ENCODE data around the gene OR6J1. TPM values are rescaled to one million over a fixed set of nuclear protein-coding genes. Genes with fewer than 3 reads are reported as not detected.

Gene OR6J1
- polyA plus RNA-seq, 4 donors = 0.07 to 0.34 (median 0.17) TPM

DNA sequence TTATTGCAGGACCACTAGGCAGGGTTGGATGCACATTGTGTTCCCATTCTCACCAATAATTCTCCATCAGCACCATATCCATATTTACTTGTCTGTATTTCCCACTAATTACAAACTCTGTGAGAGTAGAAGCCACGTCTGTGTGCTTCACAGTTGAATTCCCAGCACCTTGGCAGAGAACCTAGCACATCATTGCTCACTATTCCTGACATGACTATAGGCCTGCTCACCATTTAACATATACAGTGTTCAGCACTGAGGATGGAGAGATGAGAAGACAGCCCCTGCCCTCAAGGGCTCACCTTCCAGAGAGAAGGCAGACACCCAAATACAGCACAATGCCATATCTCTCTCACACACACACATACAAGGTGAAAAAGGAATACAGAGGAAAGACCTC is 60.2 kb downstream of the OR6J1 start:
- DNase-seq (ENCODE audit: low read depth in 4 of 4, low spot score in 3 of 4) = no peak

Other genes starting within 250 kb of the OR6J1 start
- 100 to 1,000 TPM; 267 to 301 (median 285) TPM for gene DAD1, start 55.1 kb downstream of the OR6J1 start, polyA plus RNA-seq (ENCODE audit: insufficient read length in 4 of 4)
- 10 to 100 TPM; 46.6 to 57.1 (median 52.7) TPM for gene ABHD4, start 46.1 kb downstream of the OR6J1 start, polyA plus RNA-seq (ENCODE audit: insufficient read length in 4 of 4)
- gene OXA1L, start 122.3 kb upstream of the OR6J1 start, polyA plus RNA-seq (ENCODE audit: insufficient read length in 4 of 4) = 100 to 1,000 TPM; 131 to 150 (median 139) TPM
- gene SLC7A7, start 171.1 kb upstream of the OR6J1 start, polyA plus RNA-seq (ENCODE audit: insufficient read length in 4 of 4) = 100 to 1,000 TPM in 3 of 4 donors, 10 to 100 TPM in 1; 95.3 to 132 (median 105) TPM
- 10 to 100 TPM; 73.5 to 91.2 (median 79.6) TPM for gene MRPL52, start 185.5 kb upstream of the OR6J1 start, polyA plus RNA-seq (ENCODE audit: insufficient read length in 4 of 4)
- gene MMP14, start 192.2 kb upstream of the OR6J1 start, polyA plus RNA-seq (ENCODE audit: insufficient read length in 4 of 4) = 100 to 1,000 TPM; 147 to 172 (median 165) TPM
- gene LRP10, start 227.4 kb upstream of the OR6J1 start, polyA plus RNA-seq (ENCODE audit: insufficient read length in 4 of 4) = 100 to 1,000 TPM in 1 of 4 donors, 10 to 100 TPM in 3; 83.8 to 104 (median 90.0) TPM
- gene REM2, start 238.9 kb upstream of the OR6J1 start, polyA plus RNA-seq (ENCODE audit: insufficient read length in 4 of 4) = 1 to 10 TPM; 1.1 to 1.7 (median 1.3) TPM